Stomach smooth muscle (tissue), 2 donors: ENCODE results near the gene C1orf21.

Experiments used
- H3K27ac ChIP-seq: one replicate; pipeline ENCODE4 v1.7.0; 2013; ENCODE audit warnings: mild to moderate bottlenecking, low read length, inconsistent platforms
- H3K27me3 ChIP-seq, 2 donors: one replicate each; pipeline ENCODE4 v1.7.0; 2013; ENCODE audit warnings: low read length in 2 of 2; ENCODE audit not compliant: insufficient read depth in 2 of 2, control insufficient read depth in 1 of 2
- H3K36me3 ChIP-seq, 2 donors: one replicate each; pipeline ENCODE4 v1.7.0; 2013; ENCODE audit warnings: low read length in 2 of 2; ENCODE audit not compliant: control insufficient read depth in 2 of 2, insufficient read depth in 2 of 2
- H3K4me1 ChIP-seq: one replicate; pipeline ENCODE4 v1.7.0; 2013; ENCODE audit warnings: low read length; ENCODE audit not compliant: control insufficient read depth, insufficient read depth
- H3K4me3 ChIP-seq, 2 donors: one replicate each; pipeline ENCODE4 v1.7.0; 2013; ENCODE audit warnings: low read length in 2 of 2
- H3K9ac ChIP-seq, 2 donors: one replicate each; pipeline ENCODE4 v1.7.0; 2013; ENCODE audit warnings: low read length in 2 of 2, mild to moderate bottlenecking in 1 of 2
- H3K9me3 ChIP-seq, 2 donors: one replicate each; pipeline ENCODE4 v1.7.0; 2013; ENCODE audit warnings: low read length in 2 of 2; ENCODE audit not compliant: control insufficient read depth in 2 of 2
- donor health status: healthy.
- donor health status: Pancreatic carcinoma.

The C1orf21 gene

GRCh38 chr1:184365699-184366098, 21.1 kb upstream of the C1orf21 start:
- Histone ChIP-seq H3K9me3 (no peaks in the 10 kb centered on the region), H3K27me3 (no peaks in the 10 kb centered on the region), H3K27ac (no peak overlapping the region), H3K4me3 (no peak overlapping the region), H3K36me3 (no peaks in the 10 kb centered on the region), H3K4me1 (peaks cover 3% of the 10 kb centered on the region), H3K9ac (no peak overlapping the region)

GRCh38 chr1:184366997-184367396, 19.8 kb upstream of the C1orf21 start:
- Histone ChIP-seq H3K4me1 (peaks cover 3% of the 10 kb centered on the region), H3K27ac (no peak overlapping the region), H3K36me3 (no peaks in the 10 kb centered on the region), H3K9ac (no peak overlapping the region), H3K9me3 (no peaks in the 10 kb centered on the region), H3K4me3 (peak overlapping the region; percentile 2 to 8), H3K27me3 (no peaks in the 10 kb centered on the region)

GRCh38 chr1:184367427-184368038, 19.3 kb upstream of the C1orf21 start:
- H3K9me3 ChIP-seq = no peaks in the 10 kb centered on the region
- peak overlapping the region in 1 of 2 donors; percentile 2 for H3K4me3 ChIP-seq
- H3K36me3 ChIP-seq = no peaks in the 10 kb centered on the region
- no peak overlapping the region for H3K27ac ChIP-seq
- no peak overlapping the region for H3K9ac ChIP-seq
- no peaks in the 10 kb centered on the region for H3K27me3 ChIP-seq
- peaks cover 3% of the 10 kb centered on the region for H3K4me1 ChIP-seq

- Histone ChIP-seq H3K9ac (no peak overlapping the region), H3K4me3 (no peak overlapping the region), H3K27ac (no peak overlapping the region), H3K9me3 (no peaks in the 10 kb centered on the region), H3K4me1 (no peaks in the 10 kb centered on the region), H3K36me3 (no peaks in the 10 kb centered on the region), H3K27me3 (no peaks in the 10 kb centered on the region)
These were observed 18.5 kb upstream of the C1orf21 start for GRCh38 chr1:184368354-184368753.

GRCh38 chr1:184370850-184371249, 16.0 kb upstream of the C1orf21 start:
- H3K4me3 ChIP-seq = no peak overlapping the region
- H3K9me3 ChIP-seq = no peaks in the 10 kb centered on the region
- no peaks in the 10 kb centered on the region for H3K27me3 ChIP-seq
- no peaks in the 10 kb centered on the region for H3K4me1 ChIP-seq
- H3K27ac ChIP-seq = no peak overlapping the region
- H3K36me3 ChIP-seq = no peaks in the 10 kb centered on the region
- H3K9ac ChIP-seq = no peak overlapping the region

- Histone ChIP-seq H3K4me1 (no peaks in the 10 kb centered on the region), H3K4me3 (no peak overlapping the region), H3K27ac (no peak overlapping the region), H3K36me3 (no peaks in the 10 kb centered on the region), H3K9ac (no peak overlapping the region), H3K9me3 (no peaks in the 10 kb centered on the region), H3K27me3 (no peaks in the 10 kb centered on the region)
These were observed 13.7 kb upstream of the C1orf21 start for GRCh38 chr1:184373155-184373554.

- no peaks in the 10 kb centered on the region for H3K36me3 ChIP-seq
- no peaks in the 10 kb centered on the region for H3K9me3 ChIP-seq
- no peak overlapping the region for H3K27ac ChIP-seq
- H3K4me3 ChIP-seq = no peak overlapping the region
- H3K9ac ChIP-seq = no peak overlapping the region
- H3K4me1 ChIP-seq = peaks cover 4% of the 10 kb centered on the region
- H3K27me3 ChIP-seq = no peaks in the 10 kb centered on the region
These were observed 10.5 kb upstream of the C1orf21 start for GRCh38 chr1:184376369-184376768.

GRCh38 chr1:184379111-184379752, 7.6 kb upstream of the C1orf21 start:
- Histone ChIP-seq H3K9ac (no peak overlapping the region), H3K36me3 (no peaks in the 10 kb centered on the region), H3K9me3 (no peaks in the 10 kb centered on the region), H3K4me1 (peaks cover 4% of the 10 kb centered on the region), H3K4me3 (no peak overlapping the region), H3K27me3 (no peaks in the 10 kb centered on the region), H3K27ac (no peak overlapping the region)

- H3K4me3 ChIP-seq = no peak overlapping the region
- no peaks in the 10 kb centered on the region for H3K9me3 ChIP-seq
- peaks cover 4% of the 10 kb centered on the region for H3K4me1 ChIP-seq
- no peak overlapping the region for H3K27ac ChIP-seq
- no peaks in the 10 kb centered on the region for H3K27me3 ChIP-seq
- no peak overlapping the region for H3K9ac ChIP-seq
- H3K36me3 ChIP-seq = no peaks in the 10 kb centered on the region
These were observed 6.4 kb upstream of the C1orf21 start for GRCh38 chr1:184380468-184380867.

GRCh38 chr1:184383772-184384323, 3.0 kb upstream of the C1orf21 start:
- H3K27ac ChIP-seq = no peak overlapping the region
- H3K9ac ChIP-seq = no peak overlapping the region
- H3K4me1 ChIP-seq = peaks cover 12% of the 10 kb centered on the region
- H3K36me3 ChIP-seq = no peaks in the 10 kb centered on the region
- H3K9me3 ChIP-seq = no peaks in the 10 kb centered on the region
- H3K27me3 ChIP-seq = no peaks in the 10 kb centered on the region
- H3K4me3 ChIP-seq = no peak overlapping the region

- Histone ChIP-seq H3K4me3 (peak overlapping the region; percentile 67 to 93), H3K27ac (peak overlapping the region; percentile 77), H3K4me1 (peaks cover 15% of the 10 kb centered on the region), H3K27me3 (no peaks in the 10 kb centered on the region), H3K9me3 (no peaks in the 10 kb centered on the region), H3K36me3 (no peaks in the 10 kb centered on the region), H3K9ac (peak overlapping the region; percentile 74)
These were observed 941 bp upstream of the C1orf21 start for GRCh38 chr1:184385865-184386311.
